ENCODE results near the gene TPRX1. TPM values are rescaled to one million over a fixed set of nuclear protein-coding genes. Genes with fewer than 3 reads are reported as not detected.

Gene TPRX1
- total and polyA plus RNA-seq, 8 donors, result not detected

- FAIRE-seq (no peak), ATAC-seq (no peak), DNase-seq (no peak)
- no peak for TF ChIP-seq CTCF (IDR thresholded peaks at IDR 0.05)
- no peaks in the 10 kb centered on the region for H3K36me3 ChIP-seq
- 19 to 22% methylated on average over 10 of the region's 10 CpGs for WGBS, 2 donors
- H3K4me1 ChIP-seq, result no peaks in the 10 kb centered on the region
- H3K27me3 ChIP-seq, result peaks cover 0 to 3% (median 0%) of the 10 kb centered on the region in 4 donors
- no peak overlapping the region for H3K27ac ChIP-seq
- intact Hi-C loops (cut with DNase I), result no loop called here
- no peak overlapping the region for H3K4me3 ChIP-seq
- no peaks in the 10 kb centered on the region for H3K9me3 ChIP-seq
Measured at GRCh38 chr19:47839913-47840312, 35.6 kb upstream of the TPRX1 start.

GRCh38 chr19:47839411-47839810 is 35.1 kb upstream of the TPRX1 start:
- no peak for TF ChIP-seq CTCF (IDR thresholded peaks at IDR 0.05)
- no peak overlapping the region for H3K27ac ChIP-seq

GRCh38 chr19:47836038-47836437 is 31.7 kb upstream of the TPRX1 start:
- FAIRE-seq (no peak), DNase-seq (no peak), ATAC-seq (no peak)
- 65 to 73% methylated on average over 8 of the region's 8 CpGs for WGBS, 2 donors
- intact Hi-C loops (cut with DNase I), result no loop called here
- Histone ChIP-seq H3K4me3 (no peak overlapping the region), H3K9me3 (no peaks in the 10 kb centered on the region), H3K4me1 (no peaks in the 10 kb centered on the region), H3K36me3 (no peaks in the 10 kb centered on the region), H3K27me3 (no peaks in the 10 kb centered on the region), H3K27ac (no peak overlapping the region)
- no peak for TF ChIP-seq CTCF (IDR thresholded peaks at IDR 0.05)

More at GRCh38 chr19:47839411-47839810, 35.1 kb upstream of the TPRX1 start:
- FAIRE-seq (no peak), ATAC-seq (no peak), DNase-seq (no peak)
- intact Hi-C loops (cut with DNase I), result no loop called here
- no peaks in the 10 kb centered on the region for H3K4me1 ChIP-seq
- H3K9me3 ChIP-seq, result no peaks in the 10 kb centered on the region
- whole genome bisulfite sequencing, 2 donors, result 65 to 72% methylated on average over 16 of the region's 16 CpGs
- no peak overlapping the region for H3K4me3 ChIP-seq
- no peaks in the 10 kb centered on the region for H3K36me3 ChIP-seq
- peaks cover 0 to 3% (median 0%) of the 10 kb centered on the region in 4 donors for H3K27me3 ChIP-seq

- DNase-seq (no peak), FAIRE-seq (no peak), ATAC-seq (no peak)
- Histone ChIP-seq H3K4me1 (no peaks in the 10 kb centered on the region), H3K4me3 (no peak overlapping the region), H3K27ac (no peak overlapping the region), H3K9me3 (no peaks in the 10 kb centered on the region), H3K27me3 (no peaks in the 10 kb centered on the region), H3K36me3 (no peaks in the 10 kb centered on the region)
- WGBS, 2 donors, result 72 to 81% methylated on average over 4 of the region's 4 CpGs
- intact Hi-C loops (cut with DNase I), result no loop called here
- TF ChIP-seq CTCF (IDR thresholded peaks at IDR 0.05), result no peak
Measured at GRCh38 chr19:47832723-47833122, 28.4 kb upstream of the TPRX1 start.

- 81 to 88% methylated on average over 6 of the region's 6 CpGs for WGBS, 2 donors
- Histone ChIP-seq H3K4me3 (no peak overlapping the region), H3K27me3 (no peaks in the 10 kb centered on the region), H3K4me1 (no peaks in the 10 kb centered on the region), H3K9me3 (no peaks in the 10 kb centered on the region), H3K27ac (no peak overlapping the region), H3K36me3 (no peaks in the 10 kb centered on the region)
- DNase-seq (no peak), FAIRE-seq (no peak), ATAC-seq (no peak)
- TF ChIP-seq CTCF (IDR thresholded peaks at IDR 0.05), result no peak
- intact Hi-C loops (cut with DNase I), result no loop called here
Measured at GRCh38 chr19:47826800-47827199, 22.4 kb upstream of the TPRX1 start.

Measured in pancreas (tissue), 10 donors.